Measurements from ENCODE around the gene FANCF. TPM values are rescaled to one million over a fixed set of nuclear protein-coding genes. Genes with fewer than 3 reads are reported as not detected.
"Not testable (repeated sequence)": the region's sequence is repeated elsewhere in the genome, so short reads cannot be mapped to it uniquely, and the experiment has no call there.

The FANCF gene
- total and polyA plus RNA-seq, 2 donors from 2014 or later: 6.1 to 14.8 TPM

GRCh38 chr11:22659783-22660182 lies 34.2 kb upstream of the FANCF start:
- DNase-seq: no peak
- no peaks in the 10 kb centered on the region for H3K27me3 ChIP-seq (ENCODE audit: control insufficient read depth, insufficient read depth, low read length)
- H3K4me1 ChIP-seq (ENCODE audit: control insufficient read depth in 2 of 3, insufficient read depth in 2 of 3, low read depth in 1 of 3, low read length in 3 of 3): no peaks in the 10 kb centered on the region
- H3K9me3 ChIP-seq (ENCODE audit: control insufficient read depth in 2 of 3, insufficient read depth in 1 of 3, low read length in 3 of 3): no peaks in the 10 kb centered on the region
- intact Hi-C loops (cut with DNase I): no loop called here
- H3K9ac ChIP-seq (ENCODE audit: low read length in 3 of 3): no peak overlapping the region
- no peaks in the 10 kb centered on the region for H3K36me3 ChIP-seq (ENCODE audit: control insufficient read depth in 2 of 3, insufficient read depth in 3 of 3, low read length in 3 of 3)
- FAIRE-seq: no peak
- TF ChIP-seq, protein P1, sequence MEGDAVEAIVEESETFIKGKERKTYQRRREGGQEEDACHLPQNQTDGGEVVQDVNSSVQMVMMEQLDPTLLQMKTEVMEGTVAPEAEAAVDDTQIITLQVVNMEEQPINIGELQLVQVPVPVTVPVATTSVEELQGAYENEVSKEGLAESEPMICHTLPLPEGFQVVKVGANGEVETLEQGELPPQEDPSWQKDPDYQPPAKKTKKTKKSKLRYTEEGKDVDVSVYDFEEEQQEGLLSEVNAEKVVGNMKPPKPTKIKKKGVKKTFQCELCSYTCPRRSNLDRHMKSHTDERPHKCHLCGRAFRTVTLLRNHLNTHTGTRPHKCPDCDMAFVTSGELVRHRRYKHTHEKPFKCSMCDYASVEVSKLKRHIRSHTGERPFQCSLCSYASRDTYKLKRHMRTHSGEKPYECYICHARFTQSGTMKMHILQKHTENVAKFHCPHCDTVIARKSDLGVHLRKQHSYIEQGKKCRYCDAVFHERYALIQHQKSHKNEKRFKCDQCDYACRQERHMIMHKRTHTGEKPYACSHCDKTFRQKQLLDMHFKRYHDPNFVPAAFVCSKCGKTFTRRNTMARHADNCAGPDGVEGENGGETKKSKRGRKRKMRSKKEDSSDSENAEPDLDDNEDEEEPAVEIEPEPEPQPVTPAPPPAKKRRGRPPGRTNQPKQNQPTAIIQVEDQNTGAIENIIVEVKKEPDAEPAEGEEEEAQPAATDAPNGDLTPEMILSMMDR (IDR thresholded peaks at IDR 0.05; ENCODE audit: borderline replicate concordance, extremely low read depth, insufficient read depth): no peak
- no peak overlapping the region for H3K4me3 ChIP-seq (ENCODE audit: low read length in 3 of 3)
- no peak overlapping the region for H3K27ac ChIP-seq (ENCODE audit: low read depth in 2 of 2, low read length in 2 of 2)

DNA sequence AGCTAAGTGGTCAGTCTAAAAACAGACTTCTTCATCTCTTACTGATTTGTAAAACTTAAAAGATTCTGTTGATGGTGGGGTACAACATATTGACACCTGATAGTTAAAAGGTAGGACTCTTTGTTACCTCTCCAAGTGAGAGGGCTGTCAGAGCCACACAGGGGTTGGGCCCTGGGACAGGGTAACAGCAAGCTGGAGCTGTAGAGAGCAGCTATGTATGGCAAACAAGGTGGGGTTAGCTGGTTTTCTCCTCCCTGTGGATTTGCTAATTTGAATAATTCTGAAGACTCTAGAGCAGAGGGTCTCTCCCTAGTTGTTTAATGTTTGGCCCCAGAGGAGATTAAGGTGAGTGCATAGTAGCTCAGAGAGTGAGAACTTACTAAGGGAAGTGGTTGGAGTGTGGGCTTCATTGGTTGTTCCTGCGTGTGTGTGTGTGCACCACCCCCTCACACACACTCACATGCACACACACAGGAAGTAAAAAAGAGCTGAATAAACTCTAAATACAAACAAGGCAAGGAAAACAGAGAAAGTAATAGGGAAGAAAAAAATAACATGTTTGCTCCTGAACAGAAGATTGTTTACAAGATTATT lies 31.6 kb upstream of the FANCF start:
- no peaks in the 10 kb centered on the region for H3K36me3 ChIP-seq (ENCODE audit: control insufficient read depth in 2 of 3, insufficient read depth in 3 of 3, low read length in 3 of 3)
- H3K27me3 ChIP-seq (ENCODE audit: control insufficient read depth, insufficient read depth, low read length): no peaks in the 10 kb centered on the region
- no peak for DNase-seq
- TF ChIP-seq, protein P1 (IDR thresholded peaks at IDR 0.05; ENCODE audit: borderline replicate concordance, extremely low read depth, insufficient read depth): no peak
- H3K27ac ChIP-seq (ENCODE audit: low read depth in 2 of 2, low read length in 2 of 2): no peak overlapping the region
- H3K9me3 ChIP-seq (ENCODE audit: control insufficient read depth in 2 of 3, insufficient read depth in 1 of 3, low read length in 3 of 3): no peaks in the 10 kb centered on the region
- H3K4me3 ChIP-seq (ENCODE audit: low read length in 3 of 3): no peak overlapping the region
- no peaks in the 10 kb centered on the region for H3K4me1 ChIP-seq (ENCODE audit: control insufficient read depth in 2 of 3, insufficient read depth in 2 of 3, low read depth in 1 of 3, low read length in 3 of 3)
- FAIRE-seq: no peak
- intact Hi-C loops (cut with DNase I): no loop called here
- H3K9ac ChIP-seq (ENCODE audit: low read length in 3 of 3): no peak overlapping the region

- DNase-seq (no peak), FAIRE-seq (no peak)
- Histone ChIP-seq H3K27me3 (ENCODE audit: control insufficient read depth, insufficient read depth, low read length) (no peaks in the 10 kb centered on the region), H3K27ac (ENCODE audit: low read depth in 2 of 2, low read length in 2 of 2) (no peak overlapping the region), H3K9me3 (ENCODE audit: control insufficient read depth in 2 of 3, insufficient read depth in 1 of 3, low read length in 3 of 3) (no peaks in the 10 kb centered on the region), H3K4me3 (ENCODE audit: low read length in 3 of 3) (no peak overlapping the region), H3K36me3 (ENCODE audit: control insufficient read depth in 2 of 3, insufficient read depth in 3 of 3, low read length in 3 of 3) (no peaks in the 10 kb centered on the region), H3K9ac (ENCODE audit: low read length in 3 of 3) (no peak overlapping the region), H3K4me1 (ENCODE audit: control insufficient read depth in 2 of 3, insufficient read depth in 2 of 3, low read depth in 1 of 3, low read length in 3 of 3) (no peaks in the 10 kb centered on the region)
- TF ChIP-seq, protein P1 (IDR thresholded peaks at IDR 0.05; ENCODE audit: borderline replicate concordance, extremely low read depth, insufficient read depth): no peak
- intact Hi-C loops (cut with DNase I): no loop called here
Observed at GRCh38 chr11:22656130-22656529, 30.5 kb upstream of the FANCF start.

GRCh38 chr11:22652346-22652745 lies 26.7 kb upstream of the FANCF start:
- H3K9ac ChIP-seq (ENCODE audit: low read length in 3 of 3); FAIRE-seq; H3K9me3 ChIP-seq (ENCODE audit: control insufficient read depth in 2 of 3, insufficient read depth in 1 of 3, low read length in 3 of 3); intact Hi-C loops (cut with DNase I); H3K27ac ChIP-seq (ENCODE audit: low read depth in 2 of 2, low read length in 2 of 2); H3K27me3 ChIP-seq (ENCODE audit: control insufficient read depth, insufficient read depth, low read length); H3K4me1 ChIP-seq (ENCODE audit: control insufficient read depth in 2 of 3, insufficient read depth in 2 of 3, low read depth in 1 of 3, low read length in 3 of 3); H3K36me3 ChIP-seq (ENCODE audit: control insufficient read depth in 2 of 3, insufficient read depth in 3 of 3, low read length in 3 of 3); H3K4me3 ChIP-seq (ENCODE audit: low read length in 3 of 3); DNase-seq: not testable (repeated sequence)

Measured in kidney (tissue), 14 donors.